Ishikawa (cell line): ENCODE measurements around the gene PAK6.

Experiments used
- CREB1 ChIP-seq: IDR thresholded peaks from 2 replicates; pipeline ENCODE4 v1.6.1; 2012; ENCODE audit warnings: low read depth
- FOXM1 ChIP-seq: IDR thresholded peaks from 2 replicates; pipeline ENCODE4 v1.6.1; 2012; ENCODE audit warnings: low read depth, borderline replicate concordance
- RAD21 ChIP-seq: IDR thresholded peaks from 2 replicates; pipeline ENCODE4 v1.6.1; 2012; ENCODE audit warnings: low read depth
- TEAD4 ChIP-seq: IDR thresholded peaks from 2 replicates; pipeline ENCODE4 v1.6.1; 2012
- ZBTB7A ChIP-seq: IDR thresholded peaks from 2 replicates; pipeline ENCODE4 v1.6.1; 2012; ENCODE audit warnings: low read depth
- TF ChIP-seq, protein P1 (sequence below): IDR thresholded peaks from 2 replicates; pipeline ENCODE4 v1.6.1; 2012

- TF ChIP-seq FOXM1 (no peak), CREB1 (no peak), ZBTB7A (no peak), RAD21 (no peak), TEAD4 (no peak)
- TF ChIP-seq, protein P1, sequence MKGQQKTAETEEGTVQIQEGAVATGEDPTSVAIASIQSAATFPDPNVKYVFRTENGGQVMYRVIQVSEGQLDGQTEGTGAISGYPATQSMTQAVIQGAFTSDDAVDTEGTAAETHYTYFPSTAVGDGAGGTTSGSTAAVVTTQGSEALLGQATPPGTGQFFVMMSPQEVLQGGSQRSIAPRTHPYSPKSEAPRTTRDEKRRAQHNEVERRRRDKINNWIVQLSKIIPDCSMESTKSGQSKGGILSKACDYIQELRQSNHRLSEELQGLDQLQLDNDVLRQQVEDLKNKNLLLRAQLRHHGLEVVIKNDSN = no peak
Measured at GRCh38 chr15:40242213-40242599, 3.3 kb downstream of the PAK6 start.
